Left ventricle myocardium inferior (tissue), 1 donor: Measurements from ENCODE around the gene IL1RL2. TPM values are rescaled to one million over a fixed set of nuclear protein-coding genes. Genes with fewer than 3 reads are reported as not detected.

Source experiments
- DNase-seq: peaks from one replicate; pipeline ENCODE4 v3.0.0-alpha.2; 2020
- H3K27ac ChIP-seq: fragments of 200-600 bp; replicated peaks from 2 replicates; pipeline ENCODE4 v1.8.0; 2021
- H3K27me3 ChIP-seq: fragments of 200-600 bp; 2 replicates; pipeline ENCODE4 v1.8.0; 2021; ENCODE audit warnings: low read depth
- H3K36me3 ChIP-seq: fragments of 200-600 bp; 2 replicates; pipeline ENCODE4 v1.8.0; 2021
- H3K4me1 ChIP-seq: fragments of 200-600 bp; 2 replicates; pipeline ENCODE4 v1.8.0; 2021
- H3K4me3 ChIP-seq: fragments of 200-600 bp; 2 replicates; pipeline ENCODE4 v1.8.0; 2021; ENCODE audit warnings: mild to moderate bottlenecking, moderate library complexity
- H3K9me3 ChIP-seq: fragments of 200-600 bp; replicated peaks from 2 replicates; pipeline ENCODE4 v1.8.0; 2021
- intact Hi-C: fragments of 100-400 bp; cut with micrococcal nuclease; formaldehyde crosslinking; loops from one replicate; pipeline ENCODE4 v1.11.0; 2022
- total RNA-seq: library from RNA; stranded (reverse); fragmentation: NEBNext Ultra II Directional; extraction: Animal tissue kit (Norgen Biotek cat#: 25700); gene quantifications from one replicate; pipeline ENCODE4 v1.2.1, GENCODE V29; 2021
- TF ChIP-seq, protein P1 (sequence below): fragments of 200-600 bp; IDR thresholded peaks from 2 replicates; pipeline ENCODE4 v1.8.0; 2021; ENCODE audit warnings: antibody characterized with exemption, mild to moderate bottlenecking, borderline replicate concordance
- donor health status: DM: no; HTN: yes; CAD: no; lungs with severe emphysema.

IL1RL2 gene
- total RNA-seq, 1 donor from 2014 or later = 0.30 TPM

DNA sequence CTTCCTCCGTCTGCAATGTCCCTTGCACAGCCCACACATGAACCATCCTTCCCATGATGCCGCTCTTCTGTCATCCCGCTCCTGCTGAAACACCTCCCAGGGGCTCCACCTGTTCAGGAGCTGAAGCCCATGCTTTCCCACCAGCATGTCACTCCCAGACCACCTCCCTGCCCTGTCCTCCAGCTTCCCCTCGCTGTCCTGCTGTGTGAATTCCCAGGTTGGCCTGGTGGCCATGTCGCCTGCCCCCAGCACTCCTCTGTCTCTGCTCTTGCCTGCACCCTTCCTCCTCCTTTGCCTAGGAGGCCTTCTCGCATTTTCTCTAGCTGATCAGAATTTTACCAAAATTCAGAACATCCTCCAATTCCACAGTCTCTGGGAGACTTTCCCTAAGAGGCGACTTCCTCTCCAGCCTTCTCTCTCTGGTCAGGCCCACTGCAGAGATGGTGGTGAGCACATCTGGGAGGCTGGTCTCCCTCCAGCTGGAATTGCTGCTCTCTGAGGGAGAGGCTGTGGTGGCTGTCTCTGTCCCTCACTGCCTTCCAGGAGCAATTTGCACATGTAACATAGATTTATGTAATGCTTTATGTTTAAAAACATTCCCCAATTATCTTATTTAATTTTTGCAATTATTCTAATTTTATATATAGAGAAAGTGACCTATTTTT lies 8.9 kb upstream of the IL1RL2 start:
- Histone ChIP-seq H3K4me3 (no peak overlapping the region), H3K4me1 (peaks cover 4% of the 10 kb centered on the region), H3K9me3 (no peaks in the 10 kb centered on the region), H3K27me3 (peaks cover under 1% of the 10 kb centered on the region), H3K36me3 (peaks cover 53% of the 10 kb centered on the region), H3K27ac (peak overlapping the region; percentile 44)
- TF ChIP-seq, protein P1, sequence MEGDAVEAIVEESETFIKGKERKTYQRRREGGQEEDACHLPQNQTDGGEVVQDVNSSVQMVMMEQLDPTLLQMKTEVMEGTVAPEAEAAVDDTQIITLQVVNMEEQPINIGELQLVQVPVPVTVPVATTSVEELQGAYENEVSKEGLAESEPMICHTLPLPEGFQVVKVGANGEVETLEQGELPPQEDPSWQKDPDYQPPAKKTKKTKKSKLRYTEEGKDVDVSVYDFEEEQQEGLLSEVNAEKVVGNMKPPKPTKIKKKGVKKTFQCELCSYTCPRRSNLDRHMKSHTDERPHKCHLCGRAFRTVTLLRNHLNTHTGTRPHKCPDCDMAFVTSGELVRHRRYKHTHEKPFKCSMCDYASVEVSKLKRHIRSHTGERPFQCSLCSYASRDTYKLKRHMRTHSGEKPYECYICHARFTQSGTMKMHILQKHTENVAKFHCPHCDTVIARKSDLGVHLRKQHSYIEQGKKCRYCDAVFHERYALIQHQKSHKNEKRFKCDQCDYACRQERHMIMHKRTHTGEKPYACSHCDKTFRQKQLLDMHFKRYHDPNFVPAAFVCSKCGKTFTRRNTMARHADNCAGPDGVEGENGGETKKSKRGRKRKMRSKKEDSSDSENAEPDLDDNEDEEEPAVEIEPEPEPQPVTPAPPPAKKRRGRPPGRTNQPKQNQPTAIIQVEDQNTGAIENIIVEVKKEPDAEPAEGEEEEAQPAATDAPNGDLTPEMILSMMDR = no peak
- intact Hi-C loops = no loop called here
- no peak for DNase-seq

DNA sequence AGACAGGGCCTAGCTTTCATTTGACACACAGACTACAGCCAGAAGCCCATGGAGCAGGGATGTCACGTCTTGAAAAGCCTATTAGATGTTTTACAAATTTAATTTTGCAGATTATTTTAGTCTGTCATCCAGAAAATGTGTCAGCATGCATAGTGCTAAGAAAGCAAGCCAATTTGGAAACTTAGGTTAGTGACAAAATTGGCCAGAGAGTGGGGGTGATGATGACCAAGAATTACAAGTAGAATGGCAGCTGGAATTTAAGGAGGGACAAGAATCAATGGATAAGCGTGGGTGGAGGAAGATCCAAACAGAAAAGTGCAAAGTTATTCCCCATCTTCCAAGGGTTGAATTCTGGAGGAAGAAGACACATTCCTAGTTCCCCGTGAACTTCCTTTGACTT lies 7.8 kb upstream of the IL1RL2 start:
- Histone ChIP-seq H3K4me1 (peaks cover 4% of the 10 kb centered on the region), H3K36me3 (peaks cover 42% of the 10 kb centered on the region), H3K27me3 (peaks cover 11% of the 10 kb centered on the region), H3K9me3 (no peaks in the 10 kb centered on the region), H3K4me3 (no peak overlapping the region), H3K27ac (peak overlapping the region; percentile 44)
- no peak for DNase-seq
- TF ChIP-seq, protein P1 = no peak
- intact Hi-C loops = no loop called here

DNA sequence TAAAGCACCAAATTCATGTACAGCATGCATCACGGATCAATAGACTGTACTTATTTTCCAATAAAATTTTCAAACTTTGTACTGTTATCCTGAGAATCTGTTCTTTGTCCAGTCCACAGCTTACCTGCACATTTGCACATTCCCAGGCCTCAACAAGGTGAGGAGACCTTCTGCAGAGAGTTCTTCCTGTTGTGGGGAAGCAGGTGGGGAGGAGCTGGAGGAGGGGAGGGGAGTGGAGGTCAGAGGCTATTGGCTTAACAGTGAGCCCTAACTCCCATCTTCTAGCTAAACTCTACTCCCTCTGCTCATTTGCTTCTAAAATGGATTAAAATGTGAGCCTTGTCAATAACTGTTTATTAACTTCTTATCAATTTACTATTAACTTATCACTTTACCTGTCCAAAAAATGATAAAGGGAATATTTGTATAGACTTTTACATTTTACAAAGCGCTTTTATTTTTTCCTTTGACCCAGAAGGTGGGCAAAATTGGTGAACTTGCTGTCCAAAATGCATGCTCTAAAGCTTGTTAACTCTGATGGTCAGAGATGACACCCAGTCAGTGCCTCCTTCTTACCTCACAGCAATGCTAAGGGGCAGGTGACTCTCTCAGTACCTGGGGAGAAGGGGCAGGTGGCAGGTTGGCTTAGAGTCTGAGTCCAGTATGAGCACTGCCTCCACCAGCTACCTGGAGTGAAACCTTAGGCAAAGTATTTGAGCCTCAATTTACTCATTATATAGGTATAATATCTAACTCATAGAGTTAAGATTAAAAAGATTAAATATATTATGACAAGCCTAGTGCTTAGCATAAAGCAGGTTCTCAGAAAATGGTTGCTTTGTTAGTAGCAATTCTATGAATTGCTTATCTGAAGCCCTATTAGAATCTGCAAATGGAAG lies 6.8 kb upstream of the IL1RL2 start:
- Histone ChIP-seq H3K36me3 (peaks cover 32% of the 10 kb centered on the region), H3K27ac (no peak overlapping the region), H3K4me3 (no peak overlapping the region), H3K27me3 (peaks cover 16% of the 10 kb centered on the region), H3K9me3 (no peaks in the 10 kb centered on the region), H3K4me1 (peaks cover 4% of the 10 kb centered on the region)
- intact Hi-C loops = loop anchor here (5.0 kb wide), 1 partner anchor 62 kb away; no protein-coding TSS in a partner anchor
- no peak for DNase-seq
- TF ChIP-seq, protein P1 = no peak

DNA sequence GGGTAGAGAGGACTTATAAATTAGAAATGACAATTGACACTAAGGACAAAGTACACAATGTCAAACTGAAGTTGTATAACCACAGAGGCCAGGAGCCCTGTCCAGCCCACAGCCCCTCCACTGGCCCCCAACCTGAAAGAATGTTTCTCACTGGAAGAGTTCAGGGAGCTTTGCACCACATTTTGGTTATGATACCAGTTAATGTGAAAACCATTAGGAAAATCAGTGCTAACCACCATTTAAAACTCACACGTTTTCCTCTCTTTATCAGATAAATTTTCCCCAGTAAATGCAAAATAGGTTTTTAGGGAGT lies 6.2 kb upstream of the IL1RL2 start:
- DNase-seq = no peak
- Histone ChIP-seq H3K36me3 (peaks cover 26% of the 10 kb centered on the region), H3K4me1 (peaks cover 7% of the 10 kb centered on the region), H3K27me3 (peaks cover 16% of the 10 kb centered on the region), H3K4me3 (no peak overlapping the region), H3K27ac (no peak overlapping the region), H3K9me3 (no peaks in the 10 kb centered on the region)
- TF ChIP-seq, protein P1 = no peak
- intact Hi-C loops = loop anchor here (5.0 kb wide), 1 partner anchor 62 kb away; no protein-coding TSS in a partner anchor

DNA sequence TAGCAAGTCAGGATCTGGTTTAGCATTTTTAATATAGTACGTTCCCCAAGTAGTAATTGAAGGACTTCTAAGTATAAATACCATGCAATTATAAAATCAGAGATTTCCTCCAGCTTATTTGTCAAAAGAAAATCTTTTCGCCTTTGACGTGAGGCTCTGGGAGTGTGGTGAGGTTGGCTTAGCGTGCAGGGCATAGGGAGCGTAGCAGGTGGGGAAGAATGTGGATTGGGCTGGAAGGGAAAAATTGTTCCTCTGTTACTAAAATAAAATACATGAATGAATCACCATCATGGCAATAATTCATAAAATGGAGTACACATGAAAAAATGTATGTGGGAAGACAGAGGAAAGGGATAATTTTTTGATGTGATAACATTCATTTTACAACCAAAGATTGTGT lies 5.4 kb upstream of the IL1RL2 start:
- no peak for DNase-seq
- H3K27ac ChIP-seq = no peak overlapping the region
- no peaks in the 10 kb centered on the region for H3K9me3 ChIP-seq
- peaks cover 9% of the 10 kb centered on the region for H3K4me1 ChIP-seq
- H3K27me3 ChIP-seq = peaks cover 16% of the 10 kb centered on the region
- intact Hi-C loops = loop anchor here (5.0 kb wide), 1 partner anchor 61 kb away; no protein-coding TSS in a partner anchor
- H3K4me3 ChIP-seq = no peak overlapping the region
- TF ChIP-seq, protein P1 = no peak
- H3K36me3 ChIP-seq = peaks cover 19% of the 10 kb centered on the region
